GM23338 (cell line): ENCODE data around the gene CDHR3. TPM values are rescaled to one million over a fixed set of nuclear protein-coding genes. Genes with fewer than 3 reads are reported as not detected.

ENCODE experiments used
- ATAC-seq: fragments of 200-7000 bp; cut with Tn5 transposase; 3 replicates; pipeline ENCODE4 v1.9.1; 2020
- DNase-seq: peaks from one replicate; pipeline ENCODE4 v3.0.0-alpha.2; 2015; ENCODE audit warnings: low spot score
- H2AFZ ChIP-seq: fragments of 200-600 bp; sonication (generic); 2 replicates; pipeline ENCODE4 v1.8.0; 2016; ENCODE audit warnings: antibody characterized with exemption, mild to moderate bottlenecking, moderate library complexity
- H3F3A ChIP-seq: fragments of 200-600 bp; sonication (generic); replicated peaks from 2 replicates; pipeline ENCODE4 v1.8.0; 2017; ENCODE audit warnings: antibody characterized with exemption, mixed run types, low read depth
- H3K27ac ChIP-seq: fragments of 200-600 bp; sonication (generic); 2 replicates; pipeline ENCODE4 v1.6.1; 2016; ENCODE audit warnings: low read depth
- H3K27me3 ChIP-seq: fragments of 200-600 bp; sonication (generic); 2 replicates; pipeline ENCODE4 v1.8.0; 2016; ENCODE audit warnings: mild to moderate bottlenecking, mixed run types, moderate library complexity; ENCODE audit not compliant: insufficient read depth
- H3K36me3 ChIP-seq: fragments of 200-600 bp; sonication (generic); 2 replicates; pipeline ENCODE4 v1.8.0; 2016; ENCODE audit warnings: mild to moderate bottlenecking; ENCODE audit not compliant: insufficient read depth
- H3K4me1 ChIP-seq: fragments of 200-600 bp; sonication (generic); 2 replicates; pipeline ENCODE4 v1.8.0; 2016; ENCODE audit warnings: mild to moderate bottlenecking, moderate library complexity; ENCODE audit not compliant: insufficient read depth
- H3K4me2 ChIP-seq: fragments of 200-600 bp; sonication (generic); 2 replicates; pipeline ENCODE4 v1.7.1; 2017; ENCODE audit warnings: mixed run types
- H3K4me3 ChIP-seq: fragments of 200-600 bp; sonication (generic); 2 replicates; pipeline ENCODE4 v1.6.1; 2016; ENCODE audit warnings: mixed run types
- H3K79me2 ChIP-seq: fragments of 200-600 bp; sonication (generic); replicated peaks from 2 replicates; pipeline ENCODE4 v1.8.0; 2017; ENCODE audit warnings: mild to moderate bottlenecking; ENCODE audit not compliant: insufficient read depth
- H3K9me2 ChIP-seq: fragments of 200-600 bp; sonication (generic); 2 replicates; pipeline ENCODE4 v1.8.0; 2017; ENCODE audit not compliant: insufficient read depth
- H4K20me1 ChIP-seq: fragments of 200-600 bp; sonication (generic); replicated peaks from 2 replicates; pipeline ENCODE4 v1.8.0; 2017; ENCODE audit warnings: mild to moderate bottlenecking; ENCODE audit not compliant: insufficient read depth
- H3K27ac Mint-ChIP-seq: 2 replicates; pipeline ENCODE4 v1.8.0; 2020; ENCODE audit warnings: inconsistent platforms, mild to moderate bottlenecking, moderate library complexity, mixed read lengths
- H3K27me3 Mint-ChIP-seq: 3 replicates; pipeline ENCODE4 v1.8.0; 2022; ENCODE audit warnings: low read depth, mild to moderate bottlenecking, moderate library complexity, mixed read lengths, inconsistent platforms; ENCODE audit not compliant: insufficient read depth, poor library complexity
- H3K36me3 Mint-ChIP-seq: 3 replicates; pipeline ENCODE4 v1.8.0; 2021; ENCODE audit warnings: low read depth, mild to moderate bottlenecking, inconsistent platforms, moderate library complexity, mixed read lengths
- H3K4me1 Mint-ChIP-seq: 3 replicates; pipeline ENCODE4 v1.8.0; 2020; ENCODE audit warnings: mild to moderate bottlenecking, inconsistent platforms, mixed read lengths
- H3K4me3 Mint-ChIP-seq: 3 replicates; pipeline ENCODE4 v1.8.0; 2021; ENCODE audit warnings: moderate library complexity, mild to moderate bottlenecking, inconsistent platforms, mixed read lengths
- H3K9me3 Mint-ChIP-seq: 3 replicates; pipeline ENCODE4 v1.8.0; 2020; ENCODE audit warnings: moderate library complexity, mild to moderate bottlenecking, inconsistent platforms, mixed read lengths
- CREB1 ChIP-seq: fragments of 250-450 bp; sonication (Bioruptor Pico); IDR thresholded peaks from 2 replicates; pipeline ENCODE4 v1.5.0; 2020; ENCODE audit warnings: low read depth, mild to moderate bottlenecking, moderate library complexity
- CTCF ChIP-seq, 2 experiments: fragments of 200-600 bp in 1 of 2; sonication (generic) in 1 of 2; conservative IDR thresholded peaks; 2 replicates each; pipeline versions ENCODE4 v1.5.1 to v1.6.1; 2016 to 2017; ENCODE audit warnings: antibody characterized with exemption in 2 of 2, low read depth in 2 of 2, mild to moderate bottlenecking in 2 of 2, moderate library complexity in 1 of 2
- ETS1 ChIP-seq: IDR thresholded peaks from 2 replicates; pipeline ENCODE4 v1.6.1; 2016; ENCODE audit warnings: antibody characterized with exemption
- EZH2 ChIP-seq: fragments of 200-600 bp; sonication (generic); IDR thresholded peaks from one replicate; pipeline ENCODE4 v1.8.0; 2017; ENCODE audit warnings: antibody characterized with exemption, mild to moderate bottlenecking, low read depth; ENCODE audit not compliant: unreplicated experiment
- EZH2phosphoT487 ChIP-seq: fragments of 200-600 bp; sonication (generic); IDR thresholded peaks from one replicate; pipeline ENCODE4 v1.8.1; 2018; ENCODE audit warnings: antibody characterized with exemption; ENCODE audit not compliant: unreplicated experiment
- JUNB ChIP-seq: IDR thresholded peaks from one replicate; pipeline ENCODE4 v1.6.1; 2016; ENCODE audit warnings: antibody characterized with exemption; ENCODE audit not compliant: unreplicated experiment
- NANOG ChIP-seq: IDR thresholded peaks from 2 replicates; pipeline ENCODE4 v1.6.1; 2016; ENCODE audit warnings: antibody characterized with exemption, borderline replicate concordance
- POLR2AphosphoS5 ChIP-seq: IDR thresholded peaks from 2 replicates; pipeline ENCODE4 v1.6.1; 2016; ENCODE audit warnings: antibody characterized with exemption, low read depth
- REST ChIP-seq: IDR thresholded peaks from one replicate; pipeline ENCODE4 v1.6.1; 2018; ENCODE audit warnings: antibody characterized with exemption; ENCODE audit not compliant: unreplicated experiment
- STAT1 ChIP-seq: IDR thresholded peaks from one replicate; pipeline ENCODE4 v1.6.1; 2016; ENCODE audit warnings: antibody characterized with exemption; ENCODE audit not compliant: unreplicated experiment
- ZNF114 ChIP-seq: fragments of 250-450 bp; sonication (Bioruptor Pico); IDR thresholded peaks from 2 replicates; pipeline ENCODE4 v1.5.0; 2020; ENCODE audit warnings: mild to moderate bottlenecking, moderate library complexity
- ZNF331 ChIP-seq: fragments of 250-450 bp; sonication (Bioruptor Pico); IDR thresholded peaks from 2 replicates; pipeline ENCODE4 v1.5.0; 2020; ENCODE audit warnings: low read depth, mild to moderate bottlenecking, moderate library complexity
- ZNF462 ChIP-seq: fragments of 250-450 bp; sonication (Bioruptor Pico); IDR thresholded peaks from 2 replicates; pipeline ENCODE4 v1.5.0; 2020; ENCODE audit warnings: mild to moderate bottlenecking, moderate library complexity
- polyA plus RNA-seq: library from polyadenylated mRNA; unstranded; fragments of >200 nt; fragmentation: Nextera tagmentation; extraction: Ambion mirVana; gene quantifications from 2 replicates; pipeline ENCODE4 v1.2.1, GENCODE V29; 2016
- total RNA-seq: library from RNA; depleted of rRNA; stranded (reverse); fragments of >200 nt; shearing (Covaris generic); gene quantifications from 2 replicates; pipeline ENCODE4 v1.2.3, GENCODE V29; 2014

The CDHR3 gene
- total and polyA plus RNA-seq, 2 experiments from 2014 or later, result 5.1 to 12.2 TPM

- no peak for ATAC-seq
- Mint-ChIP-seq H3K4me1 (peaks cover 20% of the 10 kb centered on the region), H3K36me3 (peaks cover 6% of the 10 kb centered on the region), H3K27me3 (peaks cover 6% of the 10 kb centered on the region), H3K4me3 (no peak overlapping the region), H3K27ac (no peak overlapping the region), H3K9me3 (peaks cover 15% of the 10 kb centered on the region)
- no peak overlapping the region for H2AFZ ChIP-seq
- H3K27me3 ChIP-seq, result no peaks in the 10 kb centered on the region
- H3K4me2 ChIP-seq, result no peak overlapping the region
- no peaks in the 10 kb centered on the region for H4K20me1 ChIP-seq
- H3K36me3 ChIP-seq, result no peaks in the 10 kb centered on the region
- TF ChIP-seq STAT1 (no peak), CTCF (conservative IDR thresholded peaks at IDR 0.05; ENCODE audit: low read depth in 2 of 2) (no peak), EZH2phosphoT487 (no peak), ZNF114 (CRISPR knock-in tag) (no peak), CREB1 (CRISPR knock-in tag) (no peak), JUNB (no peak), ZNF462 (CRISPR knock-in tag) (no peak), REST (no peak), NANOG (no peak), POLR2AphosphoS5 (no peak), ZNF331 (CRISPR knock-in tag) (no peak), EZH2 (no peak), ETS1 (no peak)
- no peak overlapping the region for H3K27ac ChIP-seq
- no peak for DNase-seq
- no peaks in the 10 kb centered on the region for H3F3A ChIP-seq
- peaks cover 12% of the 10 kb centered on the region; the same call in 1 of the 2 replicates for H3K4me1 ChIP-seq
- peaks cover 2% of the 10 kb centered on the region; the same call in 1 of the 2 replicates for H3K9me2 ChIP-seq
- no peaks in the 10 kb centered on the region for H3K79me2 ChIP-seq
- H3K4me3 ChIP-seq, result no peak overlapping the region
These were observed 96.5 kb downstream of the CDHR3 start for GRCh38 chr7:106059556-106059955.
